Stimulated activated CD4-positive, alpha-beta T cell treated with anti-CD3 and anti-CD28 coated beads, TNF-alpha, amount 100 ng/mL, for 24 hours (primary cell): ENCODE results near the gene KRT10.

ENCODE experiments used
- DNase-seq, 3 experiments: peaks; one replicate each; pipeline ENCODE4 v3.0.0-alpha.2; 2020; ENCODE audit warnings: low read depth in 3 of 3

Gene KRT10

GRCh38 chr17:40806131-40806530 is 16.3 kb downstream of the KRT10 start:
- DNase-seq = no peak

DNA sequence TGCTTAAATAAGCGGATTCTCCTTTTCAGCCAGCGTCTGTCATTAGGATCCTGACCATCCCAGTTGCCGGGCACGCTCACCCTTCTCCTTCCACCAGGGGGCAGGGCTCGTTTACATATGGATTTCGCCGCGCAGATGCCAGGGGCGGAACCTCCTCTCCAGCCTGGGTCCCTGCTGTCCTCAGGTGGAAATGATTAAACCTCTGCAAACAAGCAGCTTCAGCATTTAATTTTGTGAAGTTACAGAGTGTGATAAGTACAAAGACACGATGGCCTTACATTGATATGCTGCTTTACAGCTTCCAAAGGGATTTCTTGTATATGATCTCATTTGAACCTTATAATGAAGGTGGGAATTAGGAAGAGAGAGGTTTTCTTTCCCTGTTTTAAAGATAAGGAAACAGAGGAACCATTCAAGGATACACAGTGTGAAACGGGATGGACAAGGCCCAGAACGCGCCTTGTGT is 18.8 kb downstream of the KRT10 start:
- peak; percentile 59 to 77 (median 68) for DNase-seq

DNA sequence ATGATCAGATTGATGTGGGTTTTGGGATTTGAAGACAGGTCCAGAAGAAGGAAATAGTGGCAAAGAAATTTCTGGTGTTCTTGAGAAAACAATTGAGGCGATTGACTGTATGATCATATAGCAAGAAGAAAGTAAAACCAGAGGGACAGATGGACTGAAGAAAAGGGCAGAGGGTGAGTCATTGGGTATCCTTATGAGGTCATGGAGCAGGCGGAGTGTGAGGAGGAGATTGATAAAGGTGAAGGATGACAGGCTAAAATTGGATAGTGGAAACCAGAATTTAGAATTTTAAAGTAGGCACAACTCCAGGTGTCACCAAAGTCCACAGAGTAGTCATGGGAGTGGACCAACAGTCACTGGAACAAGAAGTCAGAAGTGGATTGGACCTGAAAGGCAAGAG is 21.3 kb downstream of the KRT10 start:
- DNase-seq = no peak

- no peak for DNase-seq
These were observed 22.0 kb downstream of the KRT10 start for GRCh38 chr17:40800381-40800780.

DNA sequence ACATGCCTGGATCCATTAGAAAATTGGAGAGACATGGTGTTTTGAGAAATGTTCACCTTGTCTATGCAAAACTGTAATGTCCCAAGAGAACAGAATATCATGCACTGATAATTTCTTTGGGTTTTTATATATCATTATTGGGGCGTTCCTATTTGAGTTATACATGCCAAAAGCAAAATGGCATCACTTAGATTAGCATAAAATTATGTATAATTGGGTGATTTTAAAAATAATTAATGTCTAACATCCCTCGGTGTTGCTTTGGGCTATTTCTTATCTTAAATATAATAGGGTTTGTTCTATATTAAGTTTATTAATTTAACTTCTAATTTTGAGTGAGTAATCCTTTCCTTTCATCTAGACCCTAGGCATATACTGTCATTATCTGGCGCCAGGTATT is 22.6 kb downstream of the KRT10 start, which contains the start of gene KRT28:
TSS of gene KRT28 (minus strand) at position 101 of the 400 bp plus-strand sequence. CDS start at position 35, 66 bp downstream.
- DNase-seq = no peak

DNA sequence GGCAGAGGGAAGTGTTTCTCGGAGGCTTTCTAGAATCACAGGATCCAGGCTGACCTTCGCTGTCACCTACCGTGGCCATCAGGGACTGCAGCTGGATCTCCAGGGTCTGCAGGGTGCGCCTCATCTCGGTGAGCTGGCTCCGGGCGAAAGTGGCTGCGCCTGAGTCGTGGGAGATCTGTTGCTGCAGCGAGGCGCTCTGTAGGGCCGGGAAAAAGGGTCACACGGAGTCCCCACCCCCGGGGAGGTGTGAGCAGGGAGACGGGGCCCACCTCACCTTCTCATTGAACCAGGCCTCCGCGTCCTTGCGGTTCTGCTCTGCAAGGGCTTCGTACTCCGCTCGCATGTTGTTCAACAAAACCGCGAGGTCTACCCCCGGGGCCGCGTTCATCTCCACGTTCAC is 25.6 kb downstream of the KRT10 start:
- DNase-seq = no peak

GRCh38 chr17:40795019-40795667 is 27.3 kb downstream of the KRT10 start:
- DNase-seq = no peak

GRCh38 chr17:40794466-40794865 is 27.9 kb downstream of the KRT10 start:
- DNase-seq = no peak

DNA sequence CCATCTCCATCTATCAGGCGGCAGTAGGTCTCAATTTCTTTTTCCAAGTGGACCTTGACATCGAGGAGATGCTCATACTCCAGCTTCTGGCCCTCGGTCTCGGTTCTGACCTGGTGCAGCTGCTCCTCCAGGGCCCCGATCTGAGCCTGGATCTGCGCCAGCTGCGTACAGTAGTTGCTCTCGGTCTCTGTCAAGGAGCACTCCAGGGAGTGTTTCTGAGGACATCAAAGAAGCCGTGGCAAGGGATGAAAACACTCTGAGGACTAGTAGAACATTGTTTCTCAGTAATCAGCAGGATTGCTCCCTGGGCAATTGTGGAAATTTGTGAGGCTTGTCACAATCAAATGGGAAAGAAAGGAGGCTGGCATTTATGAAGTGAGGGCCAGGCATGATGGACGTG is 28.6 kb downstream of the KRT10 start:
- no peak for DNase-seq

DNA sequence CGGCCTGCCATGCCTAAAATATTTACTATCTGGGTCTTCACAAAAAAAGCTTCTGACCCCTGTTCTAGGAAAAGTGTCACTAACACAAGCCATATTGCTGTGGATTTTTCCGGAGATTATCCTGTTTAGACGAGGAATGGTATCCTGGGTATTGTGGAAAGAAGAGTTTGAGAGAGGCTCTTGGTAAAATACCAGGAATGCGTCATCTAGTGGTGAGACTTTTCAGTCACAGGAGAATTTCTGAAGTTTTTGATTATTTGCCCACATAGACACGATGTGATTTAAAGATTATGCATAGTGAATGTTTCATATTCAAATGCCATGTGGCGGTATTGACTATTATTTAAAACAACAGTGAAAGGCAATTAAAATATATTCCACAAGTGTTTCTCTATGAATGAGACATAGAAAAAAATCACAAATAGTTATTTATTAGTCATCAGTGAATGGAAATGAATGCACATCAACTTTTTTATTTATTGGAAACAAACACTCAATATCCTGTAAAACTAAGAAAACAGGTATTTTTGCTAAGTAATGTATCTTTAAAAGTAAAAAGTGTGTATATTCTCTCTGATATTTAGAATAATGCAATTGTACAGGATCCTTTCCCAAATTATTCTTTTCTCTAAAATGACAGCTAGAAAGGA is 30.5 kb downstream of the KRT10 start:
- no peak for DNase-seq

DNA sequence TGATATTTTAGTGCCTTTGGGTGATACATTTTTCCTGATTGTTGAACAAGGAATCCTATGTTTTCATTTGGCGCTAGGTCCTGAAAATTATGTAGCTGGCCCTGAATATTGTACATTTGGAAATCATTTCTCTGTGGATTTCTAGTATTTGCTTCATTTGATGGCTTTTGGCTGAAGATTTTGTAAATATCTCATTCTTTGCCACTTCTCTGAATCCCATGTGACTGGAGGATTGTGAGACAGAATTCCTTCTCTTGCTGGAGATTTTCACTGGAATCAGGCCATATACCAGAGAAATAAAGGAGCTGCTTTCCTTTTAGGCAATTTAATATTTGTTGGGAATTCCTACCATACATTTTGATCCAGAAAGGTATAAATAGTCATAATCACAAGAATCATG is 31.3 kb downstream of the KRT10 start:
- no peak for DNase-seq

GRCh38 chr17:40782450-40782849 is 40.0 kb downstream of the KRT10 start, which contains the start of gene KRT27:
Gene KRT27, minus strand, starts transcription at chr17:40782550. Its CDS starts 57 bp downstream, at chr17:40782493.
- no peak for DNase-seq

DNA sequence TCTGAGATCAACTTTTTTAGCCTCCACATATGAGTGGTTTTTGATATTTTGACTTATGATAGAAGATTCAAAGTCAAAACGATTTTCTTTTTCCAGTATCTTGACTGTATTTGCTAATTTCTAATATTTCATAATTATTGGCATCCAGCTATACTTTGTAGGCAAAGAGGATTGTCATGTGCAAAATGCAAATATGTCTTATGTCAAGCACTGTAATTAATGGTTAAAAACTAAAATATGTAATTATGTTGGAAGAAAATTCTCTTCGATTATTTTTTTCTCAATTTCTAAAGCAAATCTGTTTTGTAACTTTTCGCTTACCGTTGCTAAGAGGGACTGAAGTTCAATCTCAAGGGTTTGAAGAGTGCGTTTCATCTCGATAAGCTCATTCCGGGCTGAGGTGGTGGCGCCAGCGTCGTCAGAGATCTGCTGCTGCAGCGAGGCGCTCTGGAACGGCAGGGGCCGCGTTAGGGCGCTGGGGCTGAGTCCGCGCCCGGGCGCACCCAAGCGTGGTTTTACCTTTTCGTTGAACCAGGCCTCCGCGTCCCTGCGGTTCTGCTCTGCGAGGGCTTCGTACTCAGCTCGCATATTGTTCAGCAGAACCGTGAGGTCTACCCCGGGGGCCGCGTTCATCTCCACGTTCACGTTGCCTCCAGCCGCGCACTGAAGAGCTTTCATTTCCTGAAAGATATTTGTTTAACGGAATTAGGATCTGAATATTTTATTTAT is 43.1 kb downstream of the KRT10 start:
- peak in 1 of 3 experiments; percentile 14 for DNase-seq

DNA sequence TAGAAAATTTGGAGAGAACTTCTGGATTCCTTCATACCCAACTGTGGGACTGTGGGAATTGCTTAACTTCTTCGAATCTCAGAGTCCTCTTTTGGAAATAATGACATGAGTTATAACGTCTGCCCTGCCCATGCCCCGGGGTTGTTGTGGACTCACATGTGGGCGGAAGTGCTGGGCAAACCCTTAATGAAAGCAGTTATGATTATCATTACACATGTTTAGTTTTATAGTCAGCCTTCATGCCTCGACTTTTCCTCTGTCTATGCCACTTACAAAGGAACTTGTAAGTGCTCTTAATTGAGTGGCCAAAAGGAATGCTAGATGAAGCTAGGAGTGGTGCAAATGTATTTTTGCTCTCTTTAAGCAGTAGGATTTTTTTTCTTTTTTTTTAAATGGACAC is 44.0 kb downstream of the KRT10 start:
- DNase-seq = no peak

DNA sequence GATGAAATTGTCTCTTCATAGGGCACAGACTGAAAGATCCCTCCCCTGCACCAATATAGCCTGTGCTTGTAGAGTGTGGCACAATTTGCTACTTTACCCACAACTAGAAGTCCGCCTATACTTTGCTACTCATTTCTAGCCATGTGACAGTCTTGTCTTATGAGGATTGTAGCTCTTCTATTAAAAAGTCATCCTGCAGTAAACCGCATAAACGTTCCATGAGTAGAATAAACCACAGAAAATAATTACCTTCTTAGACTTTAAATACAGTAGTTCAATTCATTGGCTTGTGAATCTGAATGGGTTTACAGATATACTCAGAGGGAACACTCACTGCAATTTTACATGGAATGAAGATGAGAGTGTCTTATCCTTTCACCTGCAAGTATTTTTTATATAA is 44.4 kb downstream of the KRT10 start:
- DNase-seq = no peak

DNA sequence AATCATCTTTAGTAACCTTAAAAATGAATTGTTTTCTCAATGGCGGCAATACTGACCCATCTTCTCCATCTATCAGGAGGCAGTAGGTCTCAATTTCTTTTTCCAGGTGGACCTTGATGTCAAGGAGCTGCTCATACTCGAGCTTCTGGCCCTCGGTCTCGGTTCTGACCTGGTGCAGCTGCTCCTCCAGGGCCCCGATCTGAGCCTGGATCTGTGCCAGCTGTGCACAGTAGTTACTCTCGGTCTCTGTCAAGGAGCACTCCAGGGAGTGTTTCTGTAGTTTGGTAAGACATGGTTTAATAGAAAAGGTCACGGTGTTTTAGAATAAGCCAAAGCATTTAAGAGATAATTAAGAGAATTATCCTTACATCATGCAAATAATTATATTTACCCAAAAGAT is 45.0 kb downstream of the KRT10 start:
- no peak for DNase-seq

GRCh38 chr17:40775945-40776344 is 46.5 kb downstream of the KRT10 start:
- no peak for DNase-seq

- no peak for DNase-seq
These were observed 50.3 kb downstream of the KRT10 start, which contains the start of gene KRT26 for GRCh38 chr17:40772101-40772500. Gene KRT26, minus strand, starts transcription at chr17:40772201. Its CDS starts 88 bp downstream, at chr17:40772113.
